K562 (cell line): Measurements from ENCODE around the gene AGRN.

ENCODE experiments used
- ASH1L ChIP-seq: fragments of 450-650 bp; IDR thresholded peaks from 2 replicates; pipeline ENCODE4 v1.6.1; 2018; ENCODE audit warnings: borderline replicate concordance, mild to moderate bottlenecking, low read depth; ENCODE audit not compliant: partially characterized antibody
- ETV6 ChIP-seq, 3 experiments: fragments of 150-350 bp in 1 of 3; sonication (generic) in 1 of 3; formaldehyde crosslinking in 1 of 3; IDR thresholded peaks; 2 replicates each; pipeline versions ENCODE4 v1.6.1 to v1.8.0; 2014 to 2022; ENCODE audit warnings: borderline replicate concordance in 2 of 3, low read depth in 2 of 3, antibody characterized with exemption in 1 of 3, low read length in 1 of 3, mild to moderate bottlenecking in 1 of 3, missing genetic modification reagents in 1 of 3
- EZH2 ChIP-seq: IDR thresholded peaks from 2 replicates; pipeline ENCODE4 v1.6.1; 2012; ENCODE audit warnings: low read depth, mild to moderate bottlenecking, inconsistent platforms, low read length, borderline replicate concordance
- HDAC2 ChIP-seq: fragments of 450-650 bp; IDR thresholded peaks from 2 replicates; pipeline ENCODE4 v1.6.1; 2016; ENCODE audit warnings: mild to moderate bottlenecking
- JUND ChIP-seq, 2 experiments: IDR thresholded peaks; 2 replicates in 1 of 2; 3 replicates in 1 of 2; pipeline ENCODE4 v1.6.1; 2011; ENCODE audit warnings: borderline replicate concordance in 2 of 2, low read depth in 2 of 2, low read length in 2 of 2, improper control_type of control experiment in 1 of 2, missing biosample characterization in 1 of 2, missing genetic modification characterization in 1 of 2, missing genetic modification reagents in 1 of 2
- LARP7 ChIP-seq: fragments of 450-650 bp; IDR thresholded peaks from 2 replicates; pipeline ENCODE4 v1.6.1; 2016
- MYNN ChIP-seq, 2 experiments: sonication (generic); formaldehyde crosslinking in 1 of 2; IDR thresholded peaks; 2 replicates each; pipeline versions ENCODE4 v1.5.0 to v1.6.1; 2016 to 2020; ENCODE audit warnings: antibody characterized with exemption in 1 of 2, missing genetic modification reagents in 1 of 2
- SP2 ChIP-seq: IDR thresholded peaks from 2 replicates; pipeline ENCODE4 v1.6.1; 2011; ENCODE audit warnings: mild to moderate bottlenecking, low read depth, low read length, moderate library complexity; ENCODE audit not compliant: poor library complexity, severe bottlenecking; ENCODE audit errors: extremely low read depth
- ZKSCAN1 ChIP-seq: fragments of 150-350 bp; IDR thresholded peaks from 2 replicates; pipeline ENCODE4 v1.6.1; 2016; ENCODE audit warnings: low read depth, low read length
- ZNF431 ChIP-seq: sonication (generic); formaldehyde crosslinking; IDR thresholded peaks from 2 replicates; pipeline ENCODE4 v1.8.0; 2022; ENCODE audit warnings: mild to moderate bottlenecking, missing genetic modification reagents
- TF ChIP-seq, protein P1 (sequence below), 3 experiments: IDR thresholded peaks in 2 of 3; conservative IDR thresholded peaks in 1 of 3; 2 replicates each; pipeline ENCODE4 v1.5.1; 2011 to 2012; ENCODE audit warnings: low read length in 3 of 3, mild to moderate bottlenecking in 3 of 3, control low read depth in 2 of 3, improper control_type of control experiment in 1 of 3, inconsistent platforms in 1 of 3, low read depth in 1 of 3, mixed read lengths in 1 of 3, moderate library complexity in 1 of 3; ENCODE audit not compliant: insufficient read depth in 2 of 3
- TF ChIP-seq, protein P2 (sequence below): IDR thresholded peaks from 3 replicates; pipeline ENCODE4 v1.6.1; 2011; ENCODE audit warnings: borderline replicate concordance, mild to moderate bottlenecking; ENCODE audit not compliant: insufficient read length, insufficient read depth
- TF ChIP-seq, protein P3 (sequence below): fragments of 450-650 bp; formaldehyde crosslinking; IDR thresholded peaks from 2 replicates; pipeline ENCODE4 v1.4.0; 2022; ENCODE audit warnings: missing genetic modification characterization
- TF ChIP-seq, protein P4 (sequence below): sonication (generic); formaldehyde crosslinking; IDR thresholded peaks from 2 replicates; pipeline ENCODE4 v1.8.0; 2022; ENCODE audit warnings: mild to moderate bottlenecking, low read depth, missing genetic modification reagents

DNA sequence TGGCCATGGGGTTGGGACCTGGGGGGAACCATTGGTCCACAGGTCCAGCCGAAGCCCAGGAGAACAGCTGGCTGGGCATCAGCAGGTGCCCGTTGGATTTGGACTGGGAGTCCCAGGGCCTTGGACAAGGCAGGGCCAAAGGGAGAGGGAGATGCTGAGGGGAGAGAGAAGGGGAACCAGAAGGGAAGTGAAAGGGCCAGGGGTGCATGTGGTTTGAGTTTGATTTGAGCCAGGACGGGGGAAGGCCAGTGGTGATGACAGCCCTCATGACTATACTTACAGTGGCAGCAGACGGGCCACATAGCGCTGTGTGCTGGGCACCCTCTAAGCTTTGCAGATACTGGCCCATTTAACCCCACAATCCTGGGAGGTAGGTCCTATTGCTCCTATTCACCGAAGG, 18.8 kb downstream of the AGRN start:
- TF ChIP-seq, protein P1, sequence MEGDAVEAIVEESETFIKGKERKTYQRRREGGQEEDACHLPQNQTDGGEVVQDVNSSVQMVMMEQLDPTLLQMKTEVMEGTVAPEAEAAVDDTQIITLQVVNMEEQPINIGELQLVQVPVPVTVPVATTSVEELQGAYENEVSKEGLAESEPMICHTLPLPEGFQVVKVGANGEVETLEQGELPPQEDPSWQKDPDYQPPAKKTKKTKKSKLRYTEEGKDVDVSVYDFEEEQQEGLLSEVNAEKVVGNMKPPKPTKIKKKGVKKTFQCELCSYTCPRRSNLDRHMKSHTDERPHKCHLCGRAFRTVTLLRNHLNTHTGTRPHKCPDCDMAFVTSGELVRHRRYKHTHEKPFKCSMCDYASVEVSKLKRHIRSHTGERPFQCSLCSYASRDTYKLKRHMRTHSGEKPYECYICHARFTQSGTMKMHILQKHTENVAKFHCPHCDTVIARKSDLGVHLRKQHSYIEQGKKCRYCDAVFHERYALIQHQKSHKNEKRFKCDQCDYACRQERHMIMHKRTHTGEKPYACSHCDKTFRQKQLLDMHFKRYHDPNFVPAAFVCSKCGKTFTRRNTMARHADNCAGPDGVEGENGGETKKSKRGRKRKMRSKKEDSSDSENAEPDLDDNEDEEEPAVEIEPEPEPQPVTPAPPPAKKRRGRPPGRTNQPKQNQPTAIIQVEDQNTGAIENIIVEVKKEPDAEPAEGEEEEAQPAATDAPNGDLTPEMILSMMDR (IDR thresholded peaks at IDR 0.05 in 2 of 3, conservative IDR thresholded peaks at IDR 0.05 in 1 of 3; ENCODE audit: insufficient read depth in 2 of 3, low read depth in 1 of 3, low read length in 3 of 3), result no peak
- no peak for TF ChIP-seq SP2
- TF ChIP-seq, protein P2, sequence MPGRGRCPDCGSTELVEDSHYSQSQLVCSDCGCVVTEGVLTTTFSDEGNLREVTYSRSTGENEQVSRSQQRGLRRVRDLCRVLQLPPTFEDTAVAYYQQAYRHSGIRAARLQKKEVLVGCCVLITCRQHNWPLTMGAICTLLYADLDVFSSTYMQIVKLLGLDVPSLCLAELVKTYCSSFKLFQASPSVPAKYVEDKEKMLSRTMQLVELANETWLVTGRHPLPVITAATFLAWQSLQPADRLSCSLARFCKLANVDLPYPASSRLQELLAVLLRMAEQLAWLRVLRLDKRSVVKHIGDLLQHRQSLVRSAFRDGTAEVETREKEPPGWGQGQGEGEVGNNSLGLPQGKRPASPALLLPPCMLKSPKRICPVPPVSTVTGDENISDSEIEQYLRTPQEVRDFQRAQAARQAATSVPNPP, result no peak
- TF ChIP-seq MYNN (IDR thresholded peaks at IDR 0.05), result no peak
- TF ChIP-seq MYNN (CRISPR knock-in tag; IDR thresholded peaks at IDR 0.05), result no peak
- no peak for TF ChIP-seq ASH1L
- TF ChIP-seq LARP7, result no peak
- no peak for TF ChIP-seq EZH2
- TF ChIP-seq, protein P3, sequence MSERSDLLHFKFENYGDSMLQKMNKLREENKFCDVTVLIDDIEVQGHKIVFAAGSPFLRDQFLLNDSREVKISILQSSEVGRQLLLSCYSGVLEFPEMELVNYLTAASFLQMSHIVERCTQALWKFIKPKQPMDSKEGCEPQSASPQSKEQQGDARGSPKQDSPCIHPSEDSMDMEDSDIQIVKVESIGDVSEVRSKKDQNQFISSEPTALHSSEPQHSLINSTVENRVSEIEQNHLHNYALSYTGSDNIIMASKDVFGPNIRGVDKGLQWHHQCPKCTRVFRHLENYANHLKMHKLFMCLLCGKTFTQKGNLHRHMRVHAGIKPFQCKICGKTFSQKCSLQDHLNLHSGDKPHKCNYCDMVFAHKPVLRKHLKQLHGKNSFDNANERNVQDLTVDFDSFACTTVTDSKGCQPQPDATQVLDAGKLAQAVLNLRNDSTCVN (CRISPR knock-in tag), result no peak
- no peak for TF ChIP-seq ZKSCAN1
- no peak for TF ChIP-seq JUND (IDR thresholded peaks at IDR 0.05; ENCODE audit: borderline replicate concordance, low read depth, low read length)
- no peak for TF ChIP-seq JUND (tag; IDR thresholded peaks at IDR 0.05; ENCODE audit: borderline replicate concordance, low read depth, low read length)
- TF ChIP-seq, protein P4, sequence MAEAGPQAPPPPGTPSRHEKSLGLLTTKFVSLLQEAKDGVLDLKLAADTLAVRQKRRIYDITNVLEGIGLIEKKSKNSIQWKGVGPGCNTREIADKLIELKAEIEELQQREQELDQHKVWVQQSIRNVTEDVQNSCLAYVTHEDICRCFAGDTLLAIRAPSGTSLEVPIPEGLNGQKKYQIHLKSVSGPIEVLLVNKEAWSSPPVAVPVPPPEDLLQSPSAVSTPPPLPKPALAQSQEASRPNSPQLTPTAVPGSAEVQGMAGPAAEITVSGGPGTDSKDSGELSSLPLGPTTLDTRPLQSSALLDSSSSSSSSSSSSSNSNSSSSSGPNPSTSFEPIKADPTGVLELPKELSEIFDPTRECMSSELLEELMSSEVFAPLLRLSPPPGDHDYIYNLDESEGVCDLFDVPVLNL (CRISPR knock-in tag), result no peak
- no peak for TF ChIP-seq ETV6 (IDR thresholded peaks at IDR 0.05; ENCODE audit: borderline replicate concordance in 1 of 2, low read depth in 2 of 2, low read length in 1 of 2)
- TF ChIP-seq ETV6 (CRISPR knock-in tag; IDR thresholded peaks at IDR 0.05; ENCODE audit: borderline replicate concordance), result no peak
- no peak for TF ChIP-seq ZNF431 (CRISPR knock-in tag)
- no peak for TF ChIP-seq HDAC2
